Subcutaneous adipose tissue (tissue), 4 donors: ENCODE measurements around the gene TCF25. TPM values are rescaled to one million over a fixed set of nuclear protein-coding genes. Genes with fewer than 3 reads are reported as not detected.

ENCODE experiments used
- CTCF ChIP-seq: fragments of 450-650 bp; IDR thresholded peaks from one replicate; pipeline ENCODE4 v1.5.1; 2016; ENCODE audit warnings: low read depth, mild to moderate bottlenecking, control low read depth, antibody characterized with exemption, moderate library complexity
- total RNA-seq, 4 donors: library from RNA; depleted of rRNA; stranded (reverse); fragments of >200 nt; gene quantifications; one replicate each; pipeline ENCODE4 v1.1.0, GENCODE V29; 2016

TCF25 gene
- total RNA-seq, 4 donors from 2014 or later, result 147 to 240 (median 148) TPM

GRCh38 chr16:89864527-89864820, 8.9 kb upstream of the TCF25 start:
- no peak for TF ChIP-seq CTCF

- no peak for TF ChIP-seq CTCF
Observed at GRCh38 chr16:89867918-89868317, 5.5 kb upstream of the TCF25 start.

GRCh38 chr16:89869911-89870310, 3.5 kb upstream of the TCF25 start:
- TF ChIP-seq CTCF, result no peak

- TF ChIP-seq CTCF, result no peak
Observed at GRCh38 chr16:89870440-89870839, 3.0 kb upstream of the TCF25 start.

- no peak for TF ChIP-seq CTCF
Observed at GRCh38 chr16:89871895-89872294, 1.5 kb upstream of the TCF25 start.

- no peak for TF ChIP-seq CTCF
Observed at GRCh38 chr16:89873972-89874689, 739 bp downstream of the TCF25 start.

GRCh38 chr16:89880477-89881367, 7.3 kb downstream of the TCF25 start:
- TF ChIP-seq CTCF, result no peak
